ENCODE data around the gene SEC24C. TPM values are rescaled to one million over a fixed set of nuclear protein-coding genes. Genes with fewer than 3 reads are reported as not detected.
A peak's percentile ranks its signal among the peaks of the same experiment; 100 is the strongest.

SEC24C gene
- total RNA-seq, 1 donor from 2014 or later = 42.2 TPM

DNA sequence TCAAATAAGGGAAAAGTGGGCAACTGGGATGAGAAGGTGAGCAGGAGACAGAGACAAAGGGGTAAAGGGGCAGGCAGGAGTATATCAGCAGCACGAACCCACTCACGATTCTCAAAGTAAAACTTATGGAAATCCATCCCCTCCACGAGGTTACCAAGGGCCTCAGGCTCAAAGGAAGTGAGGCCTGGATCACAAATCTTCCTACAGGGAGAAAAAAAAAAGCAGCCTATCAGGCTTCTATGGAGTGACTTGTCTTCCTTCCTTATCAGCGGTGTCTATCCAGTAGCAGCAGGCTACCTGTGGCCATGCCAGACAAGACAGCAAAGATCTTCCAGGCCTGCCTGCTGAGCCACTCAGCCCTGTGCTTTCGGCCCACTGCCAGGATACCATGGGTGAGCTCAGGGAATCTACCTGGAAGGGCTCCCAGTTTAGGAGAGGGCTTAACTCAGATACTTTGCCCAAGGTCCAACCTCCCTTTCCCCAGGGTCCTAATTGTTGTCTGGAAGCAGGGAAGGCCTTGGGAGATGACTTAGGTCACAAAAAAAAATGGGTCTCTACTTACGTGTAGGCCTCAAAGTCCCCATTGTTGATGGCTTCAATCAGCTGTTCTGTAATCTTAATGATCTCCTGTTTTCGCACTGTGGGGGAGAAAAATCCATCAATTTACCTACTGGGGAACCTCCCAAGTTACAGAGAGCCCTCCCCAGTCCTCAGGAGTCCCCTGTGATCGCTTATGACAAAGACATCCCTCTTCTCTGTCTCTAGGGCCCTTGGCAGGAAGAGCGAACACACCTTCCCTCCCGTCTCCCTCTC is 73.0 kb downstream of the SEC24C start:
- DNase-seq = no peak
- intact Hi-C loops (cut with micrococcal nuclease) = no loop called here
- Histone ChIP-seq H3K9me3 (replicated peaks) (no peaks in the 10 kb centered on the region), H3K4me3 (no peak overlapping the region), H3K36me3 (peaks cover 38% of the 10 kb centered on the region), H3K4me1 (peaks cover 21% of the 10 kb centered on the region), H3K27me3 (ENCODE audit: low read depth) (no peaks in the 10 kb centered on the region), H3K27ac (replicated peaks) (peak overlapping the region; percentile 51)
- TF ChIP-seq CTCF (IDR thresholded peaks at IDR 0.05; ENCODE audit: borderline replicate concordance) = no peak

GRCh38 chr10:73817826-73818225 is 73.7 kb downstream of the SEC24C start:
- intact Hi-C loops (cut with micrococcal nuclease) = no loop called here
- DNase-seq = no peak
- Histone ChIP-seq H3K9me3 (replicated peaks) (no peaks in the 10 kb centered on the region), H3K4me3 (no peak overlapping the region), H3K27ac (replicated peaks) (no peak overlapping the region), H3K27me3 (ENCODE audit: low read depth) (no peaks in the 10 kb centered on the region), H3K36me3 (peaks cover 38% of the 10 kb centered on the region), H3K4me1 (peaks cover 21% of the 10 kb centered on the region)
- no peak for TF ChIP-seq CTCF (IDR thresholded peaks at IDR 0.05; ENCODE audit: borderline replicate concordance)

DNA sequence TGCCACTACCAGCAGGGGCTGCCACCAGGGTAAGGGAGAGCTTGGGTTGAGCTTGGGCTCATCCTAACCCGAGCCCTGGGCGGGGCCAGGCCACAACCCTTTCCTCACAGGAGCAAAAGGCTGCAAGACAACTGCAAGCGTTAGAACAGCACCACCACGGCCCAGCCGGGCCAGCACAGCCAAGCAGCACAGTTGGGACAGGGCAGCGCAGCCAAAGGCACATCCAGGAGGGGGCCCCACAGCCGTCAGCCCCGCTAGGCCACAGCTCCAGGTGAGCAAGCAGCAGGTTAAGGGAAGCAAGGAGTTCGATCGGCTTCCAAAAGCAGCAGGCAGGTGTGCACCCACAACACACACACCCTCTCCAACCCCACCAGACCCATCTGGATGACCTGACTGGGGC is 74.2 kb downstream of the SEC24C start:
- no peak for DNase-seq
- Histone ChIP-seq H3K27ac (replicated peaks) (no peak overlapping the region), H3K9me3 (replicated peaks) (no peaks in the 10 kb centered on the region), H3K4me1 (peaks cover 21% of the 10 kb centered on the region), H3K27me3 (ENCODE audit: low read depth) (no peaks in the 10 kb centered on the region), H3K36me3 (peaks cover 37% of the 10 kb centered on the region), H3K4me3 (no peak overlapping the region)
- intact Hi-C loops (cut with micrococcal nuclease) = no loop called here
- no peak for TF ChIP-seq CTCF (IDR thresholded peaks at IDR 0.05; ENCODE audit: borderline replicate concordance)

DNA sequence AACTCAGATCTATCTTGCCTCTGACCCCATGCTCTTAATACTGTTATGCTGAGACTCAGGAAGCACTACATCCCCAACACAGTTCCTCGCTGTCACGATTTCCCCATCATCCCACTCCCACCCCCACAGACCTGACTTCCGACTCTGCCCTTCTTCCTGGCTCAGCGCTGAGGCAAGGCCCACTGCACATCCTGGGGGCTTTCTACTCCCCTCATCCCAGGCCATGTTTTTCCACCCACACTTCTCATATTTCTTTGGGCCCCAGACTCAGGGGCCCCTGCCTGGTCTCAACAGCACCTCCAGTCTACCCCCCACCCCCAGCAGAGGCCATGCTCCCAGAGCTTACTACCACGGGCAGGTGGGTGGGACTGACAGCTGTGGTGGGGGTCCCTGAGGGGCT is 74.9 kb downstream of the SEC24C start:
- DNase-seq = no peak
- Histone ChIP-seq H3K27me3 (ENCODE audit: low read depth) (no peaks in the 10 kb centered on the region), H3K9me3 (replicated peaks) (no peaks in the 10 kb centered on the region), H3K36me3 (peaks cover 32% of the 10 kb centered on the region), H3K4me1 (peaks cover 21% of the 10 kb centered on the region), H3K27ac (replicated peaks) (peak overlapping the region; percentile 42), H3K4me3 (no peak overlapping the region)
- intact Hi-C loops (cut with micrococcal nuclease) = no loop called here
- TF ChIP-seq CTCF (IDR thresholded peaks at IDR 0.05; ENCODE audit: borderline replicate concordance) = no peak

DNA sequence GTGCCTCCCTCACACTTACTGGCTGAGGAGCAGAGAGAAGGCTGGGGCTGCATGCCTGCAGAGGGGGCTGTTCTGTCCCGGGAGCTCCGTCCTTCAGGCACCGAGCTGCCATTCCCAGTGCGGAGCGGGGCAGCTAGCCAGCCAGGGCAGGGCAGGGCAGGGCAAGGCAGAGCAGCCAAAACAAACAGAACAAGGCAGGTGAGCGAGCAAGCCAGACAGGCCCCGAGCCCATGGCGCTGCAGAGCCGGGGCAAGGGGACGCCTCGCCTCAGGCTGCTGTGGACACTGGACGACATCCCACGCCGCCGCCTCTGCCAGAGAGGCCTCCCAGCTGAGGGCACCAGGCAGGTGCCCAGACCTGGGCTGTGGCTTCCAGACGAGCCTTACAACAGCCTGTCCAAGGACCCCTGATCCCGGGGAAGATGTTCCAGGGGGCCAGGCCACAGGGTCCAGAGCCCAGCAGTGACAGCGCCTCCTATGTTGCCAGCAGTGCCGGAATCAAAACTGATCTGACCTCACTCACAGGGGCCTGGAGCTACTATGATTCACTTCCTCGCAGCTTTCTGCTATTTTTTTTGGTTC is 75.4 kb downstream of the SEC24C start:
- Histone ChIP-seq H3K27me3 (ENCODE audit: low read depth) (no peaks in the 10 kb centered on the region), H3K4me3 (no peak overlapping the region), H3K9me3 (replicated peaks) (no peaks in the 10 kb centered on the region), H3K36me3 (peaks cover 33% of the 10 kb centered on the region), H3K27ac (replicated peaks) (peak overlapping the region; percentile 42), H3K4me1 (peaks cover 21% of the 10 kb centered on the region)
- intact Hi-C loops (cut with micrococcal nuclease) = no loop called here
- TF ChIP-seq CTCF (IDR thresholded peaks at IDR 0.05; ENCODE audit: borderline replicate concordance) = no peak
- peak; percentile 53 for DNase-seq

Other genes with a start within 250 kb of the SEC24C start
- 64.5 TPM for gene PPP3CB, start 248.3 kb upstream of the SEC24C start, total RNA-seq
- 19.6 TPM for gene USP54, start 153.0 kb upstream of the SEC24C start, total RNA-seq
- gene MYOZ1, start 102.9 kb upstream of the SEC24C start, total RNA-seq = 4.8 TPM
- gene SYNPO2L, start 88.3 kb upstream of the SEC24C start, total RNA-seq = 290 TPM
- gene AGAP5, start 46.3 kb upstream of the SEC24C start, total RNA-seq = 3.3 TPM
- gene CHCHD1, start 37.7 kb downstream of the SEC24C start, total RNA-seq = 27.4 TPM
- 46.2 TPM for gene ZSWIM8, start 41.2 kb downstream of the SEC24C start, total RNA-seq
- gene NDST2, start 67.2 kb downstream of the SEC24C start, total RNA-seq = 11.2 TPM
- 12.5 TPM for gene CAMK2G, start 130.2 kb downstream of the SEC24C start, total RNA-seq
- gene PLAU, start 166.8 kb downstream of the SEC24C start, total RNA-seq = 4.9 TPM

All from left ventricle myocardium inferior (tissue), 1 donor.